Neural cell (in vitro differentiated cells): ENCODE results near the gene VASH1.

Experiments
- CTCF ChIP-seq: fragments of 450-650 bp; IDR thresholded peaks from 2 replicates; pipeline ENCODE4 v1.5.1; 2014; ENCODE audit warnings: antibody characterized with exemption, mild to moderate bottlenecking, moderate library complexity; ENCODE audit not compliant: poor library complexity, severe bottlenecking
- EP300 ChIP-seq: fragments of 450-650 bp; conservative IDR thresholded peaks from 2 replicates; pipeline ENCODE4 v1.6.1; 2014; ENCODE audit warnings: antibody characterized with exemption, mild to moderate bottlenecking, moderate library complexity; ENCODE audit not compliant: poor library complexity, severe bottlenecking
- MXI1 ChIP-seq: fragments of 450-650 bp; conservative IDR thresholded peaks from 2 replicates; pipeline ENCODE4 v1.6.1; 2014; ENCODE audit warnings: antibody characterized with exemption, mild to moderate bottlenecking; ENCODE audit not compliant: poor library complexity, severe bottlenecking
- RAD21 ChIP-seq: fragments of 450-650 bp; conservative IDR thresholded peaks from 2 replicates; pipeline ENCODE4 v1.6.1; 2014; ENCODE audit warnings: antibody characterized with exemption, mild to moderate bottlenecking, moderate library complexity

DNA sequence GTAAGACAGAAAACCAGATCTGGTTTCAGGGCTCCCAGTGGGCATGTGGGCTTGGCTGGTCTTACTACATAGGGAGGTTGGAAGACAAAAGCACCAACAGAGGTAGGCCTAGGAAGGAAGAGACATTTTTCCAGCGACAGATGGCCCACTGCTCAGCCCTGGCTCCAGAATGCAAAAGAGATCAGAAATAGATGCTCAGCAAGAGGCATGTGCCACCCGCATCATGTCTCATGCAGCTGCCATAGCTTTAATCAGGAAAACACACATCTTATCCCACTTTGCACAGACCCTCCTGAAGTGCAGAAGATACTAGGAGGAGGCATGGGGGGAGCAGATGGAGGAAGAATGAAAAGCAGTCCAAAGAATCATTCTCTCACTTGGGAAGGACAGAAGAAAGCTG lies 25.3 kb downstream of the VASH1 start:
- TF ChIP-seq MXI1, result no peak
- TF ChIP-seq EP300, result no peak
- TF ChIP-seq RAD21, result no peak
- no peak for TF ChIP-seq CTCF
